Activated gamma-delta T cell (primary cell): Measurements from ENCODE around the gene PSMD14.
A peak's percentile ranks its signal among the peaks of the same experiment; 100 is the strongest.

ENCODE experiments used
- DNase-seq: peaks from one replicate; lab custom pipeline; 2025; lab: John Stamatoyannopoulos, UW

Gene PSMD14

DNA sequence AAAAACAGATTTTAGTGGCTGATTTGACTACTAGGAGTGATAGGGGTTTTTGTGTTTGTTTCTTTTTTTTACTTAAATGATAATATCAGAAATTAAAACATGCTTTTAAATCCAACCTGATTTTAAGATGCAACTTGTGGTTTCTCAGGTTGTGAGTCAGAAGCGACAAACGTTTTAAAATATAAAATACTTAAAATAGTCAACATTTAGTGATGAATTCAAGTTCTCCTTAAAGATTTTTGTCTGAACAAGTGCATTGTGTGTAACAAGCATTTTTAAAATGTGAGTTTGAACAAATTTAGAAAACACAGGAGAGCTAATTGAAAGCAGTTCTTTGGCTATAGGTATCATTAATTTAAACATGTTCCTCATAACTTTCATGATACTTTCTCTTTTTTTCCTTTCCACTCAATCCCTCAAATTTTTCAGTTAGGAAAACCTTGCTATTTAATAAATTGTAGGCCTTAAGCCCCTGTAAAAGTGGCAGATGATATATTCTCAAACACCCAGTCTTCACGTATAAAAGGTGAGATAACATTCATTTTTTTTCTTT is 111.5 kb downstream of the PSMD14 start:
- DNase-seq = no peak

DNA sequence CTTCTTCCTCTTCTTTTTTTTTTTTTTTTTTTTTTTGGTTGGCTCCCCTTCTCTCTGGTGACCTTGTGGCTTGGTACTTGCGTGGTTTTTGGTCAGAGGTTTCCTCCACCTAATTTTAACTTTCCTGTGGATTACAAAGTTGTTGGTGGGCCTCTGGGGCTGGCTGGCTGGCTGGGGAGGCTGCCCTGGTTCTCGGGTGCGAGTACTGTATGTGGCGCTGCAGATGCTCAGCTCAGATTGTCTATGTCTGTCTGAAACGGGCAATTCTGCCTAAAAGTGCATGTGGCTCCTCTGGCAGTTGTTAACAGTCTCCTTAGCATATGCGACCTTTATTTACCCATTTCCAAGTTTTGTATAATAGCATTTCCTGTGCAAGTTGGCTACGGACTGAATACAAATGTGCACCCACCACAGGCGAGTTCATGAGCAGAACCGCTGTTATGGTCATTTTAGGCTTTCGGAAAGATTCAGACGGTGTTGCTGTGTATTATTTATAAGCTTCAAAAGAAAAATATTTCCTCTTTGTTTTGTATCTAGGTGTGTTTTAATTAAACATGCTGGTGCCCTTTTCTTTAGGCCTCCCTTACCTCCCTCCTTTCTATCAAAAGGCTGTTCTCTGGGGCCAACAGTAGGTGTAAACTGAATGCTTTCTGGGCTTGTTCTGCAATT is 112.3 kb downstream of the PSMD14 start:
- no peak for DNase-seq

DNA sequence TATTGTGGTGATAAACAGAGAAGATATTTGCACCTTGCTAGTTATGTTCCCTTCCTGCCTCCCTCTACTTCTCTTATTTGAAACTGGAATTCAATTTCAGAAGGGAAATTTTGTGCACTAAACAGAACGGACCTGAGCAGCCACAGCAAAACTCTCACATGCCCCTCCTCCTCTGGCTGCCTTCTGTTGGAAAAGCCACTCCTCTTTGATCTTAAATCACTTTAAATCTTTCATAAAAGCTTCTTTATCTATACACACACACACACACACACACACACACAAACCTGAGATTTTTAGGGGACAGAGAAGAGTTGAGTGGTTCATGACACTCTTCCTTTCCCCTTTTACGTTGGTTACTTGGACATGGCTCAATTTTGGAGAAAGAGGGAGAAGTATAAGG is 113.5 kb downstream of the PSMD14 start:
- DNase-seq = no peak

DNA sequence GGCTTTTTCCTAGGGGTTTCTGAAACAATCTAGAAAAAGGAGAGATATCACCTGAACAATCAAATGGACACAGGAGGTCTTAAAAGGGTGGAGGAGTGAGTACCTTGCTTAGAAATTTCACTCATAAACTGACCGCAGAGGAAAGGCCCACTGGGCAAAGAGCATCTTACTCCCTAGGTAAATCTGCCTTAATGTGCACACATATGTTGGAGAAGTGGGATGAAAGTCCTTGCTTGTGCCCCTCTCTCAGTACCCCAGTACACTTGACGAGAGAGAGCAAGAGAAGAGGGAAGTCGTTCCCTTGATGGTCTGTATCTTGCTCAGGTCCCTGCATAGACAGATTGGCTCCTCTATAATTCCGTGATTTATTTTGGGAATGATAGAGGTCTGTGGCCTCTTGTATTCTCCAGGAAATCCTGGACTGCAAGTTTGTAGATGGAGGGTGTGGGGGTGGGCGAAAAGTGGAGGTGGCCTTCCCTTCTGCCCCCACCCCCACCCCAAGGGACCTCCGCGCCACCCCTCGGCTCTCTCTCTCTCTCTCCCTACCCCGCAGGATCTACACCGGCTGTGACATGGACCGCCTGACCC is 114.7 kb downstream of the PSMD14 start:
- no peak for DNase-seq

DNA sequence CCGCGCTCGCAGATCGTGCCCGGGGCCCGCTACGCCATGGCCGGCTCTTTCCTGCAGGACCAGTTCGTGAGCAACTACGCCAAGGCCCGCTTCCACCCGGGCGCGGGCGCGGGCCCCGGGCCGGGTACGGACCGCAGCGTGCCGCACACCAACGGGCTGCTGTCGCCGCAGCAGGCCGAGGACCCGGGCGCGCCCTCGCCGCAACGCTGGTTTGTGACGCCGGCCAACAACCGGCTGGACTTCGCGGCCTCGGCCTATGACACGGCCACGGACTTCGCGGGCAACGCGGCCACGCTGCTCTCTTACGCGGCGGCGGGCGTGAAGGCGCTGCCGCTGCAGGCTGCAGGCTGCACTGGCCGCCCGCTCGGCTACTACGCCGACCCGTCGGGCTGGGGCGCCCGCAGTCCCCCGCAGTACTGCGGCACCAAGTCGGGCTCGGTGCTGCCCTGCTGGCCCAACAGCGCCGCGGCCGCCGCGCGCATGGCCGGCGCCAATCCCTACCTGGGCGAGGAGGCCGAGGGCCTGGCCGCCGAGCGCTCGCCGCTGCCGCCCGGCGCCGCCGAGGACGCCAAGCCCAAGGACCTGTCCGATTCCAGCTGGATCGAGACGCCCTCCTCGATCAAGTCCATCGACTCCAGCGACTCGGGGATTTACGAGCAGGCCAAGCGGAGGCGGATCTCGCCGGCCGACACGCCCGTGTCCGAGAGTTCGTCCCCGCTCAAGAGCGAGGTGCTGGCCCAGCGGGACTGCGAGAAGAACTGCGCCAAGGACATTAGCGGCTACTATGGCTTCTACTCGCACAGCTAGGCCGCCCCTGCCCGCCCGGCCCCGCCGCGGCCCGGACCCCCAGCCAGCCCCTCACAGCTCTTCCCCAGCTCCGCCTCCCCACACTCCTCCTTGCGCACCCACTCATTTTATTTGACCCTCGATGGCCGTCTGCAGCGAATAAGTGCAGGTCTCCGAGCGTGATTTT is 115.5 kb downstream of the PSMD14 start:
- no peak for DNase-seq

DNA sequence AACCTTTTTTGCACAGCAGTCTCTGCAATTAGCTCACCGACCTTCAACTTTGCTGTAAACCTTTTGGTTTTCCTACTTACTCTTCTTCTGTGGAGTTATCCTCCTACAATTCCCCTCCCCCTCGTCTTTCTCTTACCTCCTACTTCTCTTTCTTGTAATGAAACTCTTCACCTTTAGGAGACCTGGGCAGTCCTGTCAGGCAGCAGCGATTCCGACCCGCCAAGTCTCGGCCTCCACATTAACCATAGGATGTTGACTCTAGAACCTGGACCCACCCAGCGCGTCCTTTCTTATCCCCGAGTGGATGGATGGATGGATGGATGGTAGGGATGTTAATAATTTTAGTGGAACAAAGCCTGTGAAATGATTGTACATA is 116.2 kb downstream of the PSMD14 start:
- DNase-seq = no peak

DNA sequence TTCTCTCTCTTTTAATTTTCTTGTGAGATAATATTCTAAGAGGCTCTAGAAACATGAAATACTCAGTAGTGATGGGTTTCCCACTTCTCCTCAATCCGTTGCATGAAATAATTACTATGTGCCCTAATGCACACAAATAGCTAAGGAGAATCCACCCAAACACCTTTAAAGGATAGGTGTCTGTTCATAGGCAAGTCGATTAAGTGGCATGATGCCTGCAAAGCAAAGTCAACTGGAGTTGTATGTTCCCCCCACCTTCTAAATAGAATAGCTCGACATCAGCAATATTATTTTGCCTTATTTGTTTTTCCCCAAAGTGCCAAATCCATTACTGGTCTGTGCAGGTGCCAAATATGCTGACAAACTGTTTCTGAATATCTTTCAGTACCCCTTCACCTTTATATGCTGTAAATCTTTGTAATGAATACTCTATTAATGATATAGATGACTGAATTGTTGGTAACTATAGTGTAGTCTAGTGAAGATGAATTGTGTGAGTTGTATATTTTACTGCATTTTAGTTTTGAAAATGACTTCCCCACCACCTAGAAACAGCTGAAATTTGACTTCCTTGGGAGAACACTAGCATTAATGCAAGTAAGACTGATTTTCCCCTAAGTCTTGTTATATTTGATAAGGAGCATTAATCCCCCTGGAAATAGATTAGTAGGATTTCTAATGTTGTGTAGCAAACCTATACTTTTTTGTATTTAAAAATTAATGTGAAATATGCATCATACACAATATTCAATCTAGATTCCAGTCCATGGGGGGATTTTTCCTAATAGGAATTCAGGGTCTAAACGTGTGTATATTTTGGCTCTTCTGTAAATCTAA is 116.9 kb downstream of the PSMD14 start:
- DNase-seq = no peak

DNA sequence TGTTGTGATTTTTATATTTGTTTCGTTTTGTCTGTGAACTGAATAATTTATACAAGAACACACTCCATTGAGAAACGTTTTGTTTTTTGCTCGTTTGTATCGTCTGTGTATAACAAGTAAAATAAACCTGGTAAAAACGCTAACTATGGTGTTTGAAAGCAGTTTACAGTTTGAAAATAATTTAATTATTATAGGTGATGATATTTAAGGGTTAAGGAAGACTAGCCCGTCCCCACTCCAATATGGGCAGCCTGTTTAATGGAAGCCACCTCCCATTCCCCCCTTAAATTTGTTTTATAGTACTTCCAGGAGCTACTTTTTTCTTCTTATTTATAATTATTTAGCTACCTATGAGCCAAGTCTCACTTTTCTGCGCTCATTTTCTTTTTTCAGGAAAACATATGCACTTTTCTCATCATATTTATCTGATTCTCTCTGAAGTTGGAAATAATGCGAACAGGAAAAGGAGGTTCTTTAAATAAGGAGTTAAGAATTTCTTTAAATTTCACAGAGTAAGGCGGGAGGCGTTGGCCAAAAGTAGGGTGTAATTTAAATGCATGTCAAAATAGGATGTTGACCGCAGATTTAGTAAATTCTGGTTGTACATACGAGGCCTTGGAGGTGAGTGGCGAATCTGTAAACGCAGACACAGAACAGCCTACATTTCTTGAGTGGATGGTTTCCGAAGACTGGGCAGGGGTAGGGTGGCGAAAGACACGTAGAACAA is 117.7 kb downstream of the PSMD14 start:
- DNase-seq = no peak

DNA sequence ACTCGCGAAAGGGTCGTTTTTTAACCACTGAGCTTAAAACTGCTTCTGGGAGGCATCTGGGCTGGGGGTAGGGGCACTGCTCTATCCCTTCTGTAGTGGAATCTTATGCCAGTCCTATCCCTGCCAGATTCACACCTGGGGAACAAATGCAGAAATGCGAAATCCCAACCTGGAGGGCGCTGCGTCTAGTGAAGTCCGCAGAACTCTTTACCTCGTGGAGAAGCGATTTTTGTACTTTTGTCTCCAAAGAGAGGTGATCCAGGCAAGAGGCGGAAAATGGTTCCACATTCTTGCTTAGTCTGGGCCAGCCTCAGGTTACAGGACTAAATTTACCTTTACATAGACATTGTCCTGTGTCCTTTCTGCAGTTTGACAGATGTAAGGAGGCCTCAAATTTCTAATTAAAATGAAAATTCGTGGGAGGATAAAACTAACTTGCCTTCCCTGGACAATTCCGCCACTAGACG is 118.3 kb downstream of the PSMD14 start:
- no peak for DNase-seq

DNA sequence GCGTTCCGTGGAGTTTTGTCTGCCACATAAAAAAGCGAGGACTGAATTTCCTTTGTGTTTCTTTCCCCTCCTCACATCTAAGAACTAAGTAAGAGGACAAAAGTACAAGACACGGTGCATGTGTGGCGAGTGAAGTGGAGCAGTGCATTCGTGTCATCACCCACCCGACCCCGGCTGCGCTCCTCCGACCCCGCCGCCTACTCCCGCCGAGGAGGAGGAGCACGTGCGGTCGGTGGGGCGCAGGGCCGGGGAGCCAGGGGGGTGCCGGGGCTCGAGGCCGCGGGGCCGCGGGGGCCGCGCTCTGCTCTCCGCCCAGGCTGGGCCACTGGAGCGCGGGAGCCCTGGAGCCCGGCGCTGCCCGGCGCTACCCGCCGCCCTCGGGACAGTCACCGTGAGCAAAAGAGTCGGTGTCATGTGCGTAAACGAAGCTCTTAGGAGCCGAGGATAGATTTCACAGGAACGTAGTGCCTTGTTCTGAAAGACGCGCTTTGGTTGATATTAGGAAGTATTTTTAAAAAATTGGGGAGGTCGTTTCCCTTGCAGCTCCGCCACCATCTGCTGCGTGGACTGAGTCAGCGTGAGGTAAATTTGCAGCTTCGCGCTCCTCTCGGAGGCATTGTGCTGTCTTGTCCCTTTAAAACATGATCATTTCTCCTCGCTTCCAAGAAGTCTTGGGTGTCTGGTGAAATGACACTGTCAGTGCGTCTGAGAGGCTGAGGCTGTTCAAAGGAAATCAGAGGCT is 118.9 kb downstream of the PSMD14 start:
- peak; percentile 11 for DNase-seq

DNA sequence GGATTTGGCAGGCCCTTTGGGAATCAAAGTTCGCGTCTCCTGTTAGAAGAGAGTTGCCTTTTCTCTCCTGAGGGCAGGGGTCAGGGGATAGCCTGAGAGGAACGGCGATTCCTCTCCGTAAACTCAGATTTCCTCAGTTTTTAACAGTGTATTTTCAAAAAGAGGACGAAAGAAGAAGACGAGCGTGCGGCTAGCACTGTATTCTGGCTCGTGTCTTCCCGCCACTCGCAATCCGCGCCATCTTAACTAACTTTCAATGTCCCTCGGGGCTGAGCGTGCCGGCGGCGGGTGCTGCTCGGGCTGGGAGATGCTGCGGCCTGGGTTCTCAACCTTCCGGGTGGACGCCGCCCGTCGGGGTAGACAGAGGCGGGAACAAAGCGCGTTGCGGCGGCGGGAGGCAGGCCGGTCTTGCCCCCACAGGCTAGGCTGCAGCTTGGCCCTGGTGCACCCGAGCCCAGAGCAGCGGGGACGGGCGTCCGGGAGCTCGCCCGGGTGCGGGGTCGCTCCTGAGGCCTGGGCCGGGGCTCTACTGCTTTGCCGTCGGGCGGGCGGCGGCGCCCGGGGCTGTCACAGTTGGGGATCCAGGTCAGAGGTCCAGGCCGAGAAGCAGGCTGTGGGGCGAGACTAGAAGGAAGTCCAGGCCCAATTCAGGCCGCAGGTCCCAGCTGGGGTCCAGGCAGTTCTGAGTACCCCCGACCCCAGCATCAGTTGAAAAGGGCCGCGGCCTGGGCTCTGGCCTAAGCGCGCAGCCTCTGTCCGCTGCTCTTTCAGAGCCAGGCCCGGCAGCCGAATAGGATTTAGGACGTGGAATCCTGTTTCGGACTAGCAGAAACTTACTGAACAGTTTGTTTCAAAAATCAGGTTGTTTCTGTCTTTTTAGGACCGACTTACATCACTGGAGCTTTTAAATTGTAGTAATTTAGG is 119.7 kb downstream of the PSMD14 start:
- no peak for DNase-seq

DNA sequence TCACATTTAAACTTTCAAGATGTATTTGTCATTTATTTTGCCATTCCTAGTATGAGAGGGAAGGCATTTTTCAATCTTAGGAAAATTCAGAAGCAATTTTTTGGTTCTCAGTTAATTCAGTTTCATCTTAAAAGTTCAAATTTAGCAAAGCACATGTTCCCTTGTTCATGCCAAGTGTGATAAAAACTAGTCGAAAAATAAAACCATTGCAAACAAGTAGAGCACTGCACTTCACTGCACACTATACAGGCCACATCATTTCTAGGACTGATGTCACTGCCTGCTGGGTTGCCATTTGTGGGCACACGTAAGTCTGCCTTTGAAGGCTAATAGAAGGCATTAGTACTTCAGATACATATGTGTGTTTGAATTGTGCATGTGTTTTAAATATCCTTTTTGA is 122.2 kb downstream of the PSMD14 start:
- no peak for DNase-seq

DNA sequence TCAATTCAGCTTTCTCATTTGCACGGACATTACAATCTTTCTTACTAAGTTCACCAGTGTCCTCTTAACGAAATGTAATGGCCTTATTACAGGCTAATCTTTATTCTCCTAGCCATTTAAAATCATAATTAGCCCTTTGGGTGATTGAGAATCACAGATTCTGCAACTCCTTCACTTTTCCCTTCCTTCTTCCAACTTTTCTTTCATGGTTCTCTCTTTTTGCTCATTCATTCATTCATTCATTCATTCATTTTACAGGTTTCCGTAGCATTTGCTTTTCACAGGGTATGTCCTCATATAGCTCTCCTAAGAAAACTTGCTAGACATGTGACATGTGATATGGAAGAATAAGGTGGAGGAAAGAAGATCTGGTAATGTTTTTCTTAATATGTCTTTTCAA is 123.9 kb downstream of the PSMD14 start:
- no peak for DNase-seq

DNA sequence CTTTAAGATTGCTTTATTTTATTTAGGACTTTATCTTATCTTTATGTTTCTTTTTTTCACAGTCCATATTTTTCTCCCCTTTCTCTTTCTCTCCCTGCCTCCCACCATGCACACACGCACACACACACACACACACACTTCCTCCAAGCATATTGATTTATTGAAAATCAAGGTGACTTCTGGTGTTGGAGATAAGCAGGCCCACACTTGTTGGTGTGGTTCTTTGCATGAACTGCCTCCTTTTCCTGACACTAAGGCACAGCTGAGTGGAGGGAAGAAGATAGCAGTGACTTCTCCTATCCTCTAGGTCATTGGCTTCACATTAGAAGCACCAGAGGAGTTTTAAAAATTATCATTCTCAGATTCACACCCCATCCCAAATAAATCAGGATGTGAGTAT is 125.9 kb downstream of the PSMD14 start:
- DNase-seq = no peak

DNA sequence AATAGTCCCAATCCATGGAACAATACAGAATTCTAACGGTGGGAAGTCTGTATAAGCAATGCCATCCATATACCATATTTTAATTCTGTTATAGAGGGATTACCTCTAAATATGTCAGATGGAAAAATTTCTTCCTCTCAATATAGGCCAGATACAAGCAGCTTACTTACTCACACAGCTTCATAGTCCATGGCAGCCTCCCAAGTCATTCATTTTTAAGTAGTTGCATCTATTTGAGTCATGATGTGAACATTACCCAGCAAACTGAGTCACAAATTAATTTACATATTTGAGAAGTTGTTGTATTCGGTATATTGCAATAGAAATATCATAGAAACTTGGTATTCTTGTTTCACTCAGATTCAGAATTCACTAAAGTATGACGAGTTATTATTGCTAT is 128.2 kb downstream of the PSMD14 start:
- DNase-seq = no peak

DNA sequence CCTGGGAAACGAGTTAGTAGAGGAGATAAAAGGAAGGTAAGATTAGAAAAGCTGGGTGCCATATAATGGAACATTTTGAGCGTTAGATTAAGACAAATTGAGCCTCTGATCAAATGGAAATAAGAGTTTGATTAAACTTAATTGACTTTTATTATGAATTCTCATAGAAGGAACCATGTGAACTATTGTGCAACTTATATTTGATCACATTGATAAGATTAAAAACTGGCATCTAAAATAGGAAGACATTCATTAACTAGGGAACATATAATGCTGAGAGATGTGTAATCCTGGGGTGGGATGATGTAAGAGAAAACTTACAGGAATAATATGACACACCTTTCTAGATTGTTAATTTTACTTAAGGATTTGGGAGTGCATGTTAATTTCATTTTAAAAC is 130.4 kb downstream of the PSMD14 start:
- no peak for DNase-seq

DNA sequence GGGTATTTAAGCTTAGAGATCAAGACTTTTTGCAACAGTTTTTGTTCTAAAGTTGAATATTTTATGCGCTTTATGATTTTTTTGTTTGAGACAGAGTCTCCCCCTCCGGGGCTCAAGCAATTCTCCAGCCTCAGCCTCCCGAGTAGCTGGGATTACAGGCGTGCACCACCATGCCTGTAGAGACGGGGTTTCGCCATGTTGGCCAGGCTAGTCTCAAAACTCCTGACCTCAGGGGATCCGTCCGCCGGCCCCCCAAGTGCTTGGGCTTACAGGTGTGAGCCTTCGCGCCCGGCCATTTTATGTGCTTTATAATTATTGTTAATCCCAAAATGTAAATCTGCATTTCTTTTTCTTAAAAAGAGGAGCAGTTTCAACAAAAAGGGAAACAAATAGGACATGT is 136.9 kb downstream of the PSMD14 start:
- DNase-seq = no peak

DNA sequence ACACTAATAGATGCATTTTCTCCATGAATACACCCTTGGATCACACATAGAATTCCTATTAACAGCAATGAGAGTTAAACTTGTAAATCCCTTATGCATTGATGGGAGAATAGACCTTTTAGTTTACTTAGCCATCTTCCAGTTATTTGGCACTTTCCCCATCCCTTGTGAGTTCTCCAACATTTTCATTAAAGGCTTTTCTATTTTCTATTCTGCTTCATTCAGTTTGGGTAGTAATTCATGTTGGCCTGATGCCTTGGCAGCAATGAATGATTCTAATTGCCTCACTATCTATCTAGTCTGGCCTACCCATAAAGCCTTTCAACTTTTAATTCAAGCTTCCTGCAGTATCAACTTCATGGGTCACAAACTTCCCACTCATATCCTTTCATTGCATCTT is 140.2 kb downstream of the PSMD14 start:
- DNase-seq = no peak
